Naive B cell (primary cell): Measurements from ENCODE around the gene KIAA0753. TPM values are rescaled to one million over a fixed set of nuclear protein-coding genes. Genes with fewer than 3 reads are reported as not detected.
A peak's percentile ranks its signal among the peaks of the same experiment; 100 is the strongest.
"Not testable (repeated sequence)": the region's sequence is repeated elsewhere in the genome, so short reads cannot be mapped to it uniquely, and the experiment has no call there.

Experiments
- ATAC-seq, 2 donors: fragments of 150-1000 bp; cut with Tn5 transposase; 2 replicates each; pipeline ENCODE4 v1.10.0; 2021; ENCODE audit warnings: low read depth in 2 of 2, mild to moderate bottlenecking in 2 of 2, moderate library complexity in 2 of 2
- DNase-seq: peaks from one replicate; pipeline ENCODE4 v3.0.0; 2022
- H3K27ac Mint-ChIP-seq, 6 donors: one replicate each; pipeline ENCODE4 v1.8.0; 2020 to 2022; ENCODE audit warnings: mild to moderate bottlenecking in 6 of 6, mixed read lengths in 6 of 6, moderate library complexity in 5 of 6, inconsistent platforms in 2 of 6
- H3K27me3 Mint-ChIP-seq, 3 donors: one replicate each; pipeline ENCODE4 v1.8.0; 2021 to 2022; ENCODE audit warnings: mixed read lengths in 3 of 3, mild to moderate bottlenecking in 1 of 3
- H3K36me3 Mint-ChIP-seq, 2 donors: one replicate each; pipeline ENCODE4 v1.8.0; 2020 to 2022; ENCODE audit warnings: mixed read lengths in 2 of 2, inconsistent platforms in 1 of 2, mild to moderate bottlenecking in 1 of 2
- H3K4me1 Mint-ChIP-seq, 3 donors: one replicate each; pipeline ENCODE4 v1.8.0; 2020 to 2022; ENCODE audit warnings: mixed read lengths in 3 of 3, inconsistent platforms in 1 of 3, mild to moderate bottlenecking in 1 of 3, moderate library complexity in 1 of 3
- H3K4me3 Mint-ChIP-seq, 8 donors: one replicate each; pipeline ENCODE4 v1.8.0; 2020 to 2022; ENCODE audit warnings: mild to moderate bottlenecking in 8 of 8, mixed read lengths in 8 of 8, moderate library complexity in 8 of 8, inconsistent platforms in 2 of 8
- H3K9me3 Mint-ChIP-seq, 7 donors: one replicate each; pipeline ENCODE4 v1.8.0; 2020 to 2022; ENCODE audit warnings: mixed read lengths in 7 of 7, mild to moderate bottlenecking in 5 of 7, inconsistent platforms in 2 of 7, moderate library complexity in 1 of 7
- polyA plus RNA-seq, 6 donors: library from polyadenylated mRNA; unstranded; fragments of 300-500 nt; fragmentation: Illumina TruSeq; gene quantifications; one replicate each; pipeline ENCODE4 v1.2.3, GENCODE V29; 2021; ENCODE audit warnings: low read depth in 6 of 6

KIAA0753 gene
- polyA plus RNA-seq, 6 donors from 2014 or later, result 2.8 to 5.9 (median 3.2) TPM

DNA sequence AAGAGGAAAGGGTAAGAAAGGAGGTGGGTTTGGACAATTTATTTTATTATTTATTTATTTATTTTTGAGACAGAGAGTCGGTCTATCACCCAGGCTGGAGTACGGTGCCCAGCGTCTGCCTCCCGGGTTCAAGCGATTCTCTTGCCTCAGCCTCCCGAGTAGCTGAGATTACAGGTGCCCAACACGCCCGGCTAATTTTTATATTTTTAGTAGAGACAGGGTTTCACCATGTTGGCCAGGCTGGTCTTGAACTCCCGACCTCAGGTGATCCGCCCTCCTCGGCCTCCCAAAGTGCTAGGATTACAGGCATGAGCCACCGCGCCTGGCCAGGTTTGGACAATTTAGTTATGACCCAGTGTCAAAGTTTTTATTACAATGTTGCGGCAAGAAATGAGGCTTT lies 22.7 kb upstream of the KIAA0753 start:
- H3K27ac Mint-ChIP-seq, result peak overlapping the region in 1 of 6 donors; percentile 50
- not testable (repeated sequence) for H3K27me3 Mint-ChIP-seq, DNase-seq, H3K9me3 Mint-ChIP-seq, ATAC-seq, H3K36me3 Mint-ChIP-seq
- H3K4me3 Mint-ChIP-seq, result peak overlapping the region in 2 of 8 donors; percentile 12 to 27
- peaks cover 42 to 64% (median 46%) of the 10 kb centered on the region in 3 donors for H3K4me1 Mint-ChIP-seq

DNA sequence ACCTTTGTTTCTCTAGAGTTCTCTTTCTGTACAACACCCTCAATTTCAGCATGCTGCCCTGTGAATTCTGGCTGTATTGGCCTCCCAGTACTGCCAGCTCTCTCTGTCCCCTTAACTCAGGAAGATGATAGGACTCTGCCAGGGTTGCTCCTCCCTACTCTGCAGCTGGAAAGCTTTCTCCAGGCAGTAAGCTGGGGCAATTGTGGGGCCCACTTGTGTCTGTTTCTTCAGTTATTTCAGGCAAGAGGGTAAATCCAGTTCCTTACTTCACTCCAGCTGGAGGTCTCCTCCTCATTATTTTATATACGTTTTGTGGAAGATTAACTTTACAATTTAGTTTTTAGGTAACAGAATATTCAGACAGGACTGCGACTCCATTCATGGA lies 20.9 kb upstream of the KIAA0753 start:
- H3K4me3 Mint-ChIP-seq, result peak overlapping the region; percentile 73 to 93 (median 88)
- ATAC-seq (no peak), DNase-seq (no peak)
- peak overlapping the region in 4 of 6 donors; percentile 51 to 98 (median 70) for H3K27ac Mint-ChIP-seq
- peaks cover 0 to 6% of the 10 kb centered on the region in 2 donors for H3K36me3 Mint-ChIP-seq
- peaks cover 46 to 66% (median 50%) of the 10 kb centered on the region in 3 donors for H3K4me1 Mint-ChIP-seq
- H3K9me3 Mint-ChIP-seq, result no peaks in the 10 kb centered on the region
- H3K27me3 Mint-ChIP-seq, result no peaks in the 10 kb centered on the region

DNA sequence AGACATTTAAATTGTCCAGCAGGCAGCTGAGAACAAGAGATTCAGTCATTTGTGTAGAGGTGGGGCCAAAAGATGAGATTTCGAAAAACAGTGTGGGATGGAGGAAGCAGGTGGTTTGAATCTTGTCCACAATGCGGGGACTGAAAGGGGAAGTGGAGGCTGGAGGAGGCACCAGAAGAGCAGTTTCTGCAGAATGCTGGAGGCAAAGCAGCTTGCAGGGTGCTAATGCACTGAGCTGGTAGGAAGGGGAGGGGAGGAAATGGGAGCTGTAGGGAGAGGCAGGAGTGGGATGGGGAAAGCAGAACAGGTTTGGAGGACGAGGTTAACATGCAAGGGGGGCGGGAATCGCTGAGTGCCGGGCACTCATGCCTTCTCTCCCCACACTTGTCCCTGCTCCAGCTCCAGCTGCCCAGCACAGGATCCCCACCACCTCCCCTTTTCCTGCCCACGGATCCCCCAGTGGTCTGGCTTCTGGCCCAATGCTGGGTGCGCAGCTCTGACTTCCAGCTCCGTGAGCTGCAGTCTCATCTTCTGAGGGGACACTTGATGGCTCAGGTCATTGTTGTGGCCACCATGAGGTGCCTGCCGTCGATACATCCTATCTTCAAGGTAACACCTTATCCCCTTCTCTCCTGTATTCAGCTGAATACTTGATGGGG lies 20.4 kb upstream of the KIAA0753 start:
- ATAC-seq, result peak; percentile 78
- Mint-ChIP-seq H3K27ac (peak overlapping the region; percentile 51 to 98 (median 90)), H3K27me3 (no peaks in the 10 kb centered on the region), H3K36me3 (peaks cover 0 to 6% of the 10 kb centered on the region in 2 donors), H3K9me3 (no peaks in the 10 kb centered on the region), H3K4me1 (peaks cover 46 to 63% (median 55%) of the 10 kb centered on the region in 3 donors), H3K4me3 (peak overlapping the region; percentile 73 to 93 (median 88))
- DNase-seq, result peak; percentile 78

DNA sequence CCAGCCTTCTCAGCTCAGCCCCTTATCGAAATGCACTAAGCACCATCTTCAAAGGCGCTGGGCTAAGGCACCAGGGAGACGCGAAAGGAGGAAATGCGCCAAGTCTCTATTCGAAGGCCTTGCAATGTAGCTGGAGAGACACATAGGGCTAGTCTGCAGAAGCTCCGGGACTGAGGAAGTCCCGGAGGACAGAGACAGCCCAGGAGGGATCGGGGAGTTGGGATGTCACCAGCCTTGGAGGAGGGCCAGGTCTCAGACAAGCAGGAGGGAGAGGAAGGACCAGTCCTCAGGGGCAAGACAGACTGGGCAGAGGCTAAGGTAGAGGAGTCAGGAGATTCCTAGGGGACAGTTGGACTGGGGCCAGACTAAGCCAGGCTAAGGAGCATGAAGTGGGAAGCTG lies 19.6 kb upstream of the KIAA0753 start:
- no peaks in the 10 kb centered on the region for H3K9me3 Mint-ChIP-seq
- no peak for DNase-seq
- H3K36me3 Mint-ChIP-seq, result peaks cover 0 to 6% of the 10 kb centered on the region in 2 donors
- no peak for ATAC-seq
- H3K27ac Mint-ChIP-seq, result peak overlapping the region in 5 of 6 donors; percentile 55 to 98 (median 95)
- H3K27me3 Mint-ChIP-seq, result no peaks in the 10 kb centered on the region
- H3K4me3 Mint-ChIP-seq, result peak overlapping the region; percentile 73 to 92 (median 81)
- H3K4me1 Mint-ChIP-seq, result peaks cover 46 to 62% (median 55%) of the 10 kb centered on the region in 3 donors

DNA sequence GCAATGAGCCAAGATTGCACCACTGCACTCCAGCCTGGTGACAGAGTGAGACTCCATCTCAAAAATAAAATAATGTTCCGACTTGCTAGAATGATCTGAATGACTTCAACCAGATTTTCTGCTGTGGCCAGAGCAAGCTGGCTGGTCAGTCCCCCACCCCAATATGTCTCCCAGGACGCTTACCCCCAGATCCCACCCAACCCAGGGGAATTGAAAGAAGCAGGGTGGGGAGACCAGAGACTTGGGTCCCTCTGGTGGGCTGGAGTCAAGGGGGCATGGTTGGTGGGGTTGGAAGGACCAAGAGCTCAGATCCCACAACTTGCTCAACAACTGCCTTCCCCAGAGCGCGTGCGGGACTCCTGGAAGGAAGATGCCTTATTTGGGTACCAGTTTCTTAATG lies 17.9 kb upstream of the KIAA0753 start:
- H3K9me3 Mint-ChIP-seq, H3K36me3 Mint-ChIP-seq, H3K27me3 Mint-ChIP-seq, ATAC-seq, DNase-seq: not testable (repeated sequence)
- peaks cover 56 to 67% (median 67%) of the 10 kb centered on the region in 3 donors for H3K4me1 Mint-ChIP-seq
- peak overlapping the region in 4 of 6 donors; percentile 26 to 95 (median 80) for H3K27ac Mint-ChIP-seq
- peak overlapping the region; percentile 62 to 97 (median 92) for H3K4me3 Mint-ChIP-seq

DNA sequence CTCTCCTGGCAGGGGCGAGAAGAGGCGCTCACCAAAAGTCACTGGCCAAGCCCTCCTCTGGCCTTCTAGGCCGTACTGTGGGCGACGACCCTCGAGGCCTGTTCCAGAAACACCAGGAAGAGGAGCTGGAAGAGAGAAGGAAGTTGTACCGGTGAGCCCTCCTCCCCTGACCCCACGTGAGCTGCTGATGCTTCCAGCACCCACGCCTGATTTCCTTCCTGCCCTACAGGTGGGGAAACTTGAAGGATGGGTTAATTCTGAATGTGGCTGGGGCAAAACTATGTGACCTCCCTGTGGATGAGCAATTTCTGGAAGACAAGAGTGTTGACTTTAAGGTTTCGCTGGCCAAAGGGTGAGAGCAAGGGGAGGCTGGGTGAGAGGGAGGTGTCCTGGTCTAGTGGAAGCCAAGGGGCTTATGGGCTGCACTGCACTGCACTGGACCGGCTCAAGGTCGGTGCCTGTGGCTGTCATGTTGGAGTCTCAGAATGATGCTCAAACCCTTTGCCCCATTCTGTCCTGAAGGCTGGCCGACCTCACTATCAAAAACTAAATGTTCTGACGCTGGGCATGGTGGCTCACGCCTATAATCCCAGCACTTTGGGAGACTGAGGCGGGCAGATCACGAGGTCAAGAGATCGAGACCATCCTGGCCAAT lies 17.2 kb upstream of the KIAA0753 start:
- no peaks in the 10 kb centered on the region for H3K27me3 Mint-ChIP-seq
- peaks cover 57 to 72% (median 71%) of the 10 kb centered on the region in 3 donors for H3K4me1 Mint-ChIP-seq
- no peak for ATAC-seq
- DNase-seq, result no peak
- peak overlapping the region; percentile 91 to 99 (median 96) for H3K4me3 Mint-ChIP-seq
- H3K9me3 Mint-ChIP-seq, result no peaks in the 10 kb centered on the region
- peak overlapping the region; percentile 87 to 98 (median 96) for H3K27ac Mint-ChIP-seq
- peaks cover 0 to 2% of the 10 kb centered on the region in 2 donors for H3K36me3 Mint-ChIP-seq

DNA sequence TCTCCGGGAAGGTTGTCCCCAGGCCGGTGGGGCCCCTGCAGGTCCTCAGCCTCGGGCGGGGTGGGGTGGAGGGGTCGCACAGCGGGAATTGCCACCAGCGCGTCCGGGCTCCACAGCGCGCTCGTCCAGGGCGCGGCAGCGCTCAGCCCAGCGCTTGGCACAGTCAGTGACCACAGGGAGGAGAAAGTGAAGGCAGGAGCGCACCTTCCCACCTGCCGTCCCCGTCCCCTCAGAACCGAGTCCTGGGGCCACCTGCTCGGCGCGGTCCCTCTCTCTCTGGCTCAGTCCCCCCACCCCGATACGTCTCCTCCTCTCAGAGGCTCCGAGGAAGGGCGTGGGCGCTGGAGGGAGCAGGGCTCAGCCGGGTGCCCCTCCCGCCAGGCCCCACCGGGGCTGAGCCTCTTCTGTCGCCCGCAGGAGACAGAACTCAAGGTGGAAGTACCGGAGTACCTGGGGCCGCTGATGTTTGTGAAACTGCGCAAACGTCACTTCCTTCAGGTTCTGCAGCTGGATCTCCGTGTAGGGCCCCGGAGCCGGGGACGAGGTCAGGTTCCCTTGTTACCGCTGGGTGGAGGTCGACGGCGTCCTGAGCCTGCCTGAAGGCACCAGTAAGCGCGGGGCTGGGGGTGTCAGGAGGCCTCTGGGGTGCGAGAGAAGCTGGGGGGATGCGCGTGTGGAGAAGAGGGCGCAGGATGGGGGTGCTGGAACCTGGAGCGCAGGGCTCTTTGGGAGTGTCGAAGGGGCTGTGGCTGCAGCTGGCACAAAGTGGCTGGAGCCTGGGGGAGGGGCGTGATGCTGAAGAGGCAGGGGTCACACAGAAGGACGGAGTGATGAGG lies 16.5 kb upstream of the KIAA0753 start:
- peak; percentile 83 to 84 for ATAC-seq
- peak; percentile 65 for DNase-seq

DNA sequence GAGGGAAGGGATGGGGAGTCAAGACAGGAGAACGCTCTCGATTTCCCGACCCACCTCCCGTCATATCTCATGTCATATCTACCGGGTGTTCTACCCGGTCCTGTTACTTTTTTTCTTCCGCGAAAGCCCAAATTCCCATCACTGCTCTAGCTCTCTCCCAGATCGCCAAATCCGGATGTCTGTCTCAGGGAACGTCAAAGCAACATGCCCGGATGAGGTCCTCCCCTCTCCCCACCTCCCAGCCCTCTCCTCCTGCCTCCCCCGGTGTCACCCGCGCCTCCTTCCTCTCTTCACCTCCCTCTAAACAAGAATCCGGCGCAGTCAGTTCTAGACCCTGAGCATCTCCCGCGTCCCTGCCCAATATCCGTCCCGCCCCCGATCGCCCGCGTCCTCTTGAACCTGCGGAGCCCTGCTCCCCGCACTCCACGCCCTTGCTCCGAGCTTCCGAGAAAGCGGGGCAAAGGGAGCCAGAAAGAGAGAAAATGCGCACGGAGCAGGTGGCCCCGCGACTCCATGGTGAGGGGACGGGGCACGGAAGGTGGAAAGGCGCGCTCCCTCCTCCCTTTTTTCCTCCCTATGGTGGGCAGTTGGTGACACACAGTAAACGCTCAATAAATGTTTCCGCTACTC lies 15.3 kb upstream of the KIAA0753 start:
- Mint-ChIP-seq H3K4me3 (peak overlapping the region; percentile 67 to 94 (median 88)), H3K27ac (peak overlapping the region in 5 of 6 donors; percentile 83 to 95 (median 93)), H3K4me1 (peaks cover 48 to 68% (median 66%) of the 10 kb centered on the region in 3 donors)
- H3K9me3 Mint-ChIP-seq, H3K36me3 Mint-ChIP-seq, DNase-seq, ATAC-seq, H3K27me3 Mint-ChIP-seq: not testable (repeated sequence)

More for the DNA sequence above, 16.5 kb upstream of the KIAA0753 start:
- peak overlapping the region; percentile 91 to 99 (median 96) for H3K4me3 Mint-ChIP-seq
- peaks cover 55 to 71% (median 70%) of the 10 kb centered on the region in 3 donors for H3K4me1 Mint-ChIP-seq
- not testable (repeated sequence) for H3K27me3 Mint-ChIP-seq, H3K9me3 Mint-ChIP-seq, H3K36me3 Mint-ChIP-seq
- H3K27ac Mint-ChIP-seq, result peak overlapping the region; percentile 75 to 98 (median 96)

DNA sequence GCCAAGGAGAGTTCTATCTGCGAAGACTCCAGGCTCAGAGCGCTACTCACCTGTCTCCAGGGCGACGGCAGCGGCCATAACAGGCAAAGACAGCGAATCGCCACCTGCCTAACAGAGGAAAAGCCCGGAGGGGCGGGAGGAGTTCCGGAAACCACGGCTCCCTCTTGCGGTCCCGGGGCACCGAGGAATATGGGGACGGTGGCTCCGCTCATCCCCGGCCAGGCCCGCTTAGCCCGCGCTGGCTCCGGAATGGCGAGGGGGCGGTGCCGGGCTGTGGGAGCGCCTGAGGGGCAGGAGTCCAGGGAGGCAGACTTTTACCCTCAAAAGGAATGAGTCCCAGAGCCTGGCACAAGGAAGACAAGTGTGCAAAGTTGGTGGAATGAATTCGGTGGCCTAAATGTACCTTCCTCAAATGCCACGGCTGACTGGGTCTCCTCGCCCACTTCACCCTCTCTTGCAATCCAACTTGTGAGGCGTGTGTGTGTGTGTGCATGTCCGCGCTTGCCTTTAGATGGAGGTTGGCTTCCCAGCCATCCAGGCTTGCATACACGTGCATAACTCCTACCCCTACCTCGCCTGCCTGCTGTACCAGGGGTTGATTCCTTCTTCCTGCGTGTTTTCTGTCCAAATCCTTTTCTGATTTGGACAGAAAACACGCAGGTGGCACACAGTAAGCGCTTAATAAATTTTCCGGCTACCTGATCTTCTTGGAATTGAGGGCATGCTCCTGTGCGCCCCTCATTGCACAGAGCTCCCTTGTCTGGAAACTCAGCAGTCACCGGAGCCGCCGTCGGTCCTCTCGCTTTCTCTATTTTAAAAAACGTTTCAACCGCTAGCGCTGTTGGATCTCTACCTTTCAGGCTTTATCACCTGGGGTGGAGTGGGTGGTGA lies 14.6 kb upstream of the KIAA0753 start:
- H3K4me1 Mint-ChIP-seq, result peaks cover 45 to 68% (median 66%) of the 10 kb centered on the region in 3 donors
- no peaks in the 10 kb centered on the region for H3K36me3 Mint-ChIP-seq
- peak overlapping the region; percentile 42 to 94 (median 78) for H3K4me3 Mint-ChIP-seq
- peak overlapping the region in 2 of 6 donors; percentile 57 to 83 for H3K27ac Mint-ChIP-seq
- no peaks in the 10 kb centered on the region for H3K27me3 Mint-ChIP-seq
- ATAC-seq (no peak), DNase-seq (no peak)
- H3K9me3 Mint-ChIP-seq, result no peaks in the 10 kb centered on the region

DNA sequence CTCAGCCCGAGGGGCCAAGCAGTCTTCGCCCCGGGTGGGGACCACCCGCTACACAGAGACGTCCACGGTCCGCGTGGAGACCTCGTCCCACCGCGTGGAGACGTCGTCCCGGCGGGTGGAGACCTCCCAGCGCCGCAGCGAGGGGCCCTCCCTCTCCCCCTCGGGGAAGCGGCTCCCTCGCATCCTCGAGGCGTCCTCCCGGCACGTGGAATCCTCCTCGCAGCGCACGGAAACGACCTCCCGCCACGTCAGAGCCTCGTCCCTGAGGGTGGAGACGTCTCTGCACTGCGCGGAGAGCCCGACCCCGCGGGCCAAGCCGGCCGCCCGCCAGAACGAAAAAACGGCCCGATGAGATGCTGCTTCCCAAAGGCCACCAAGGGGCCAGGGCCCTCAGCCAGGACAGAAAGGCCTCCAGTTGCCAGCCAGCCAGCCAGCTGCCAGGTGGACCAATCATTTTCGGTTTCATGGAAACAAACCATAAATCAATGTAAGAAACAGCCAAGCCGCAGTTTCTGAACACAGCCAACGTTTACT lies 11.5 kb upstream of the KIAA0753 start:
- H3K4me3 Mint-ChIP-seq, result peak overlapping the region; percentile 84 to 100 (median 92)

DNA sequence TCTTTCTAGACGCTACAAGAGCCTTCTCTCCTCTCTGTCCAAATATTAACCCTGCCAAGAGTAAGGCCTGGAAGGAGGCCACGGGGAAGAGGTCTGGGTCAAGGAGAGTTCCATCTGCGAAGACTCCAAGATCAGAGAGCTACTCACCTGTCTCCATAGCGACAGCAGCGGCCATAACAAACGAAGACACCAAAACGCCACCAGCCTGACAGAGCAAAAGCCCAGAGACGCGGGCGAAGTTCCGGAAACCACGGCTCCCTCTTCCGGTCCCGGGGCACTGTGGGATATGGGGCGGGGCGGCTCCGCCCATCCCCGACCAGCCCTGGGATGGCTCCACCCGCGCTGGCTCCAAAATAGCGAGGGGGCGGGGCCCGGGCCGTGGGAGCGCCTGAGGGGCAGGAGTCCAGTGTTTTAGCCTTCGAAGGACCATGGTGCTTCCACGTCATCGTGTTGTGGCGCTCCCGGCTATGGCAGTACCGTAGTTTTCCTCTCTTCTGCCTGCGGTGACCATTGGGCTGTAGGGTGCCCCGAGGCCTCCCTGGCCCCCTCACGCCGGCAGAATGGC lies 10.9 kb upstream of the KIAA0753 start, which contains the start of the genes C17orf100 and MED31:
Gene C17orf100 (plus strand): TSS at position 409 of the 565 bp plus-strand sequence. CDS start 152 bp downstream, at position 561.
Gene MED31 (minus strand): TSS at position 252 of the 565 bp plus-strand sequence. CDS start 77 bp downstream, at position 175.
- H3K27ac Mint-ChIP-seq, result peak within 1 kb of the TSS; percentile 98 to 100 (median 99)
- no peaks in the 10 kb centered on the region for H3K36me3 Mint-ChIP-seq
- no peaks in the 10 kb centered on the region for H3K9me3 Mint-ChIP-seq
- H3K4me1 Mint-ChIP-seq, result peaks cover 38 to 70% (median 68%) of the 10 kb centered on the region in 3 donors
- DNase-seq (peak; percentile 92), ATAC-seq (peak; percentile 87 to 88)
- no peaks in the 10 kb centered on the region for H3K27me3 Mint-ChIP-seq
- peak within 1 kb of the TSS; percentile 89 to 100 (median 97) for H3K4me3 Mint-ChIP-seq

More for the DNA sequence above, 11.5 kb upstream of the KIAA0753 start:
- H3K4me1 Mint-ChIP-seq, result peaks cover 37 to 66% (median 66%) of the 10 kb centered on the region in 3 donors
- no peaks in the 10 kb centered on the region for H3K9me3 Mint-ChIP-seq
- H3K27ac Mint-ChIP-seq, result peak overlapping the region in 5 of 6 donors; percentile 74 to 100 (median 83)
- ATAC-seq (no peak), DNase-seq (peak; percentile 20)
- no peaks in the 10 kb centered on the region for H3K27me3 Mint-ChIP-seq
- H3K36me3 Mint-ChIP-seq, result no peaks in the 10 kb centered on the region
